Hepatocyte (in vitro differentiated cells): ENCODE data around the gene IGSF5.

ENCODE experiments used
- CTCF ChIP-seq: fragments of 200-600 bp; sonication (generic); IDR thresholded peaks from 2 replicates; pipeline ENCODE4 v1.5.1; 2016; ENCODE audit warnings: antibody characterized with exemption, mild to moderate bottlenecking; ENCODE audit not compliant: poor library complexity
- EZH2 ChIP-seq: fragments of 200-600 bp; sonication (generic); IDR thresholded peaks from 2 replicates; pipeline ENCODE4 v1.6.1; 2016; ENCODE audit warnings: antibody characterized with exemption, mild to moderate bottlenecking, borderline replicate concordance
- EZH2phosphoT487 ChIP-seq: fragments of 200-600 bp; sonication (generic); IDR thresholded peaks from one replicate; pipeline ENCODE4 v1.6.1; 2018; ENCODE audit warnings: antibody characterized with exemption, mild to moderate bottlenecking, low read depth, moderate library complexity; ENCODE audit not compliant: unreplicated experiment, severe bottlenecking

- TF ChIP-seq CTCF (no peak), EZH2 (no peak), EZH2phosphoT487 (no peak)
Observed at GRCh38 chr21:39851002-39851618, 106.1 kb downstream of the IGSF5 start.
